K562 (cell line): ENCODE measurements around the gene AQP9. TPM values are rescaled to one million over a fixed set of nuclear protein-coding genes. Genes with fewer than 3 reads are reported as not detected.

Experiments
- ATAC-seq: fragments of 200-7000 bp; cut with Tn5 transposase; 3 replicates; pipeline ENCODE4 v1.9.1; 2020; ENCODE audit warnings: moderate library complexity
- BruUV-seq: library from RNA; stranded (reverse); fragments of 400-500 nt; replicated peaks from 2 replicates; lab custom pipeline; 2021; lab: Mats Ljungman, UMichigan
- CTCF ChIA-PET: fragments of 300-600 bp; formaldehyde crosslinking; extraction: SDS; loops from one replicate; lab custom pipeline; 2021; ENCODE audit warnings: low intra/inter-chr PET ratio; lab: Yijun Ruan, JAX
- POLR2A ChIA-PET: fragments of 300-600, 350-650 bp; sonication (Branson Sonifier 250); formaldehyde crosslinking; extraction: SDS; loops from one replicate; lab custom pipeline; 2021; ENCODE audit warnings: antibody characterized with exemption, inconsistent platforms; lab: Yijun Ruan, JAX
- DNase-seq, 4 experiments: peaks; one replicate each; pipeline versions ENCODE4 v3.0.0 to v3.0.0-alpha.2; 2011 to 2018; ENCODE audit warnings: low spot score in 3 of 4, mixed read lengths in 3 of 4; ENCODE audit errors: extremely low read depth in 1 of 4
- FAIRE-seq: peaks from 2 replicates; lab custom pipeline; 2011; peaks lifted over from hg19 to GRCh38; lab: Jason Lieb, UNC
- H2AFZ ChIP-seq: 2 replicates; pipeline ENCODE4 v1.6.0; 2011; ENCODE audit warnings: low read depth, low read length, control low read depth, inconsistent platforms
- H3K27ac ChIP-seq: fragments of 200-600 bp; 3 replicates; pipeline ENCODE4 v1.8.0; 2011; ENCODE audit warnings: low read depth, mild to moderate bottlenecking, control low read depth, inconsistent platforms, low read length, moderate library complexity, mixed read lengths; ENCODE audit errors: extremely low read depth
- H3K27me3 ChIP-seq, 2 experiments: fragments of 300-600 bp in 1 of 2; 2 replicates in 1 of 2; 3 replicates in 1 of 2; pipeline versions ENCODE4 v1.6.0 to v1.8.0; 2011; ENCODE audit warnings: inconsistent platforms in 2 of 2, low read length in 2 of 2, mild to moderate bottlenecking in 1 of 2, mixed read lengths in 1 of 2, moderate library complexity in 1 of 2; ENCODE audit not compliant: control insufficient read depth in 2 of 2, insufficient read depth in 2 of 2
- H3K36me3 ChIP-seq: fragments of 300-600 bp; 3 replicates; pipeline ENCODE4 v1.8.0; 2011; ENCODE audit warnings: mild to moderate bottlenecking, low read length, inconsistent platforms; ENCODE audit not compliant: control insufficient read depth, insufficient read depth
- H3K4me1 ChIP-seq, 2 experiments: fragments of 200-600 bp in 1 of 2; replicated peaks in 1 of 2; 2 replicates in 1 of 2; 3 replicates in 1 of 2; pipeline versions ENCODE4 v1.5.1 to v1.8.0; 2011; ENCODE audit warnings: inconsistent platforms in 2 of 2, low read length in 2 of 2, mild to moderate bottlenecking in 1 of 2, mixed read lengths in 1 of 2, moderate library complexity in 1 of 2; ENCODE audit not compliant: control insufficient read depth in 2 of 2, insufficient read depth in 2 of 2
- H3K4me2 ChIP-seq: 2 replicates; pipeline ENCODE4 v1.6.1; 2011; ENCODE audit warnings: low read length, control low read depth, inconsistent platforms, mixed read lengths; ENCODE audit not compliant: insufficient read depth
- H3K4me3 ChIP-seq: fragments of 200-600 bp; sonication (generic), shearing (Covaris generic); 2 replicates; pipeline ENCODE4 v1.5.1; 2016; ENCODE audit warnings: control low read depth, inconsistent platforms
- H3K79me2 ChIP-seq: fragments of 200-600 bp; 3 replicates; pipeline ENCODE4 v1.8.0; 2011; ENCODE audit warnings: low read length, inconsistent platforms; ENCODE audit not compliant: control insufficient read depth, insufficient read depth
- H3K9ac ChIP-seq, 2 experiments: 2 replicates each; pipeline versions ENCODE4 v1.6.0 to v1.6.1; 2011; ENCODE audit warnings: low read depth in 2 of 2, low read length in 2 of 2, control low read depth in 1 of 2, inconsistent platforms in 1 of 2, mild to moderate bottlenecking in 1 of 2, mixed read lengths in 1 of 2; ENCODE audit not compliant: insufficient read depth in 1 of 2
- H3K9me1 ChIP-seq: one replicate; pipeline ENCODE4 v1.6.0; 2011; ENCODE audit warnings: inconsistent platforms, mild to moderate bottlenecking, low read length, moderate library complexity; ENCODE audit not compliant: control insufficient read depth, insufficient read depth
- H3K9me3 ChIP-seq: replicated peaks from 2 replicates; pipeline ENCODE4 v1.5.1; 2011; ENCODE audit warnings: low read depth, low read length, inconsistent platforms; ENCODE audit not compliant: control insufficient read depth, insufficient read depth
- H4K20me1 ChIP-seq: replicated peaks from 2 replicates; pipeline ENCODE4 v1.6.1; 2011; ENCODE audit warnings: low read length, inconsistent platforms, mixed read lengths; ENCODE audit not compliant: control insufficient read depth, insufficient read depth
- ARHGAP35 ChIP-seq: fragments of 450-650 bp; IDR thresholded peaks from 2 replicates; pipeline ENCODE4 v1.6.1; 2018; ENCODE audit not compliant: partially characterized antibody
- ARNT ChIP-seq, 2 experiments: fragments of 450-650 bp; IDR thresholded peaks; 2 replicates each; pipeline ENCODE4 v1.6.1; 2016; ENCODE audit warnings: mild to moderate bottlenecking in 1 of 2
- CBX3 ChIP-seq, 2 experiments: IDR thresholded peaks; 1 replicate in 1 of 2; 2 replicates in 1 of 2; pipeline ENCODE4 v1.6.1; 2012; ENCODE audit warnings: inconsistent platforms in 2 of 2, low read length in 2 of 2, borderline replicate concordance in 1 of 2, control low read depth in 1 of 2
- NCOR1 ChIP-seq: fragments of 450-650 bp; IDR thresholded peaks from 2 replicates; pipeline ENCODE4 v1.6.1; 2016; ENCODE audit warnings: mild to moderate bottlenecking, moderate library complexity
- ZNF174 ChIP-seq: fragments of 250-450 bp; sonication (Bioruptor Pico); IDR thresholded peaks from 2 replicates; pipeline ENCODE4 v1.4.0; 2020; ENCODE audit warnings: mild to moderate bottlenecking
- ZNF280A ChIP-seq: fragments of 450-650 bp; IDR thresholded peaks from 2 replicates; pipeline ENCODE4 v1.6.1; 2018; ENCODE audit warnings: mild to moderate bottlenecking, low read depth; ENCODE audit not compliant: partially characterized antibody
- ZNF518B ChIP-seq: fragments of 250-450 bp; sonication (Bioruptor Pico); IDR thresholded peaks from 2 replicates; pipeline ENCODE4 v1.5.0; 2021; ENCODE audit warnings: mild to moderate bottlenecking, moderate library complexity
- WGBS: fragments of 100-300 bp; shearing (Covaris generic); methylation state at CpG from one replicate; pipeline ENCODE4 v1.1.6; 2016; ENCODE audit warnings: low coverage, mixed read lengths; ENCODE audit not compliant: insufficient coverage; ENCODE audit errors: missing lambda C conversion rate; 5-methylcytosine and 5-hydroxymethylcytosine counted together
- in situ Hi-C: fragments of 300-500 bp; cut with MboI; formaldehyde crosslinking; loops from 4 replicates; pipeline ENCODE4 v1.15.0; 2018; ENCODE audit warnings: inconsistent platforms, mixed read lengths
- intact Hi-C: fragments of 100-400 bp; cut with micrococcal nuclease; formaldehyde crosslinking; loops from 2 replicates; pipeline ENCODE4 v1.14.2; 2022
- polyA plus RNA-seq, 8 experiments: library from polyadenylated mRNA; depleted of rRNA in 4 of 8; stranded (reverse) in 5 of 8; unstranded in 3 of 8; fragments of >200 nt; fragmentation: Nextera tagmentation in 2 of 8; fragmentation: Illumina TruSeq in 1 of 8; extraction: Ambion mirVana in 2 of 8; extraction: Trizol in 1 of 8; gene quantifications; 2 replicates each; pipeline versions ENCODE4 v1.2.1 to v1.2.3, GENCODE V29; 2011 to 2014; ENCODE audit warnings: inconsistent platforms in 1 of 8, missing spikeins in 1 of 8
- total RNA-seq, 7 experiments: library from RNA; depleted of rRNA in 6 of 7; stranded (reverse); fragments of >200 nt in 6 of 7; fragmentation: Illumina TruSeq in 2 of 7; extraction: Trizol in 2 of 7; gene quantifications; 2 replicates each; pipeline versions ENCODE4 v1.2.1 to v1.2.3, GENCODE V29; 2011 to 2021; ENCODE audit warnings: low replicate concordance in 1 of 7

AQP9 gene
- total and polyA plus RNA-seq, 9 of the 15 experiments (the other 6 are each of a cell fraction or from before 2014, with no cell fraction given) = 0.04 to 0.33 (median 0.07) TPM; not detected in 4

- H3K4me3 ChIP-seq = no peak overlapping the region
- WGBS = 57% methylated on average over 1 of the region's 1 CpG
- H3K9me3 ChIP-seq = no peaks in the 10 kb centered on the region
- no peak overlapping the region for H3K4me2 ChIP-seq
- H3K79me2 ChIP-seq = no peaks in the 10 kb centered on the region
- in situ Hi-C loops (no loop called here), intact Hi-C loops (no loop called here)
- H3K4me1 ChIP-seq = peaks cover 7 to 21% of the 10 kb centered on the region in 2 experiments
- no peak overlapping the region for H3K9ac ChIP-seq
- FAIRE-seq (no peak), DNase-seq (no peak), ATAC-seq (no peak)
- ChIA-PET CTCF (no interaction called here), POLR2A (no interaction called here)
- no peak for TF ChIP-seq ZNF280A
- TF ChIP-seq ARNT (IDR thresholded peaks at IDR 0.05) = no peak
- no peak for TF ChIP-seq CBX3 (IDR thresholded peaks at IDR 0.05; ENCODE audit: borderline replicate concordance in 1 of 2, low read length in 2 of 2)
- TF ChIP-seq ZNF174 (CRISPR knock-in tag) = no peak
- no peak for TF ChIP-seq NCOR1
- no peak for TF ChIP-seq ARHGAP35
- TF ChIP-seq ZNF518B = no peak
- H3K27me3 ChIP-seq = no peaks in the 10 kb centered on the region
- H4K20me1 ChIP-seq = no peaks in the 10 kb centered on the region
- no peak overlapping the region for H2AFZ ChIP-seq
- H3K36me3 ChIP-seq = no peaks in the 10 kb centered on the region
- no TSS peak for BruUV-seq
- H3K27ac ChIP-seq = no peak overlapping the region
- H3K9me1 ChIP-seq = no peaks in the 10 kb centered on the region
Measured at GRCh38 chr15:58171476-58172061, 33.4 kb downstream of the AQP9 start.
